WI38 (cell line): Measurements from ENCODE around the gene DAPK1.
A peak's percentile ranks its signal among the peaks of the same experiment; 100 is the strongest.

Experiments
- H3K4me3 ChIP-seq: 2 replicates; pipeline ENCODE4 v1.5.1; 2011; ENCODE audit warnings: low read depth, mild to moderate bottlenecking, control low read depth, low read length
- CTCF ChIP-seq: IDR thresholded peaks from 2 replicates; pipeline ENCODE4 v1.5.1; 2012; ENCODE audit warnings: low read depth, mild to moderate bottlenecking, control low read depth, low read length

Gene DAPK1

DNA sequence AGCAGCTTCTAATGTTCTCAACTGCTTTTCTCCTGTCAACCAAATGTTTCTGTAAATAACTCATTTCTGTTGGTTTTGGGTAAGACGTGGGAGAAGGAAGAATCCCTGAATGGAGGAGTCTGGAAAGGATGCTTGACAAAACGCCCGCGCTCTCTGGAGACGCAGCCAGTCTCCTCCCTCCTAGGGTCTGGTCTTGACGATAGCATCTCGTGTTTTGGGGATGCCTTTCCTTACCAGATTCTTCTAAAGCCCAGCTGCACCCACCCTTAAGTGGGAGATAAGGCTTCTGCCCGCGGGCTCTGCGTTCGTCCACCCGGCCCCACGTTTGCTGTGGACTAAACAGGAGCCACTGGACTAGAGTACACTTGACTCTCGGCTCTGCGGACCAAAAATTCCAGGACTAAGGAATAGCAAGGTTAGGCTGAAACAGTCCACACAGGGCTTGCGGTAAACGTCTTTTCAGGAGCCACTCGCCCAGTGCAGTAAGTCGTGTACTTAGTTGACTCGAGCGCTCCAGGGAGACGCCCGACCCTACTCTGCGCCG is 227.8 kb downstream of the DAPK1 start:
- H3K4me3 ChIP-seq: peak overlapping the region; percentile 75
- TF ChIP-seq CTCF: no peak

DNA sequence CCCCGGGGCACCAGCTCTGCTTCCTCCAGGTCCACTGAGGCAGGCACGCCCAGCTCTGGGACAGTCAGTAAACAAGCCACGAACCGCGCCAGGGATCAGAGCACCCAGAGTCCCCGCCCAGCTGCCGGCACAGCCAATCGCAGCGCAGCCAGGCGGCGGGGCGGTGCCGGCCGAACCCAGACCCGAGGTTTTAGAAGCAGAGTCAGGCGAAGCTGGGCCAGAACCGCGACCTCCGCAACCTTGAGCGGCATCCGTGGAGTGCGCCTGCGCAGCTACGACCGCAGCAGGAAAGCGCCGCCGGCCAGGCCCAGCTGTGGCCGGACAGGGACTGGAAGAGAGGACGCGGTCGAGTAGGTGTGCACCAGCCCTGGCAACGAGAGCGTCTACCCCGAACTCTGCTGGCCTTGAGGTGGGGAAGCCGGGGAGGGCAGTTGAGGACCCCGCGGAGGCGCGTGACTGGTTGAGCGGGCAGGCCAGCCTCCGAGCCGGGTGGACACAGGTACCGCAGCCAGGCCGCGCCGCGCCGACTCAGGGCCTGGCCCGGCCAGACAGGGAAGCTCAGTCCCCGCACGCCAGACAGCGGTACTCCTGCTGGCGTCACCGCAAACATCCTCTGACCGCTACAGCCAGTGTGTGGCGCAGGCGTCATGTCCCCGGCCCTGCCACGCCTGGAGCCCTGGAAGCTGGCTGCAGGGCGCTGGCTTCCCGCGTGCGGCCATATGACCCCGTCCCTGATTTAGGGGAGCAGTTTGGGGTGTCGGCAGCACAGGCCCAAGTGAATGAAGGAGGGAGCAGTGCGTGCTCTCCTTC is 228.4 kb downstream of the DAPK1 start, which contains the start of gene CTSL:
Gene CTSL, plus strand, starts transcription at position 220 of the 810 bp plus-strand sequence. CDS start 1,485 bp downstream, outside the sequence.
- H3K4me3 ChIP-seq: peak within 1 kb of the TSS; percentile 75
- TF ChIP-seq CTCF: 0 out of 2 replicates have a peak, but pooled peaks have one; percentile 3

DNA sequence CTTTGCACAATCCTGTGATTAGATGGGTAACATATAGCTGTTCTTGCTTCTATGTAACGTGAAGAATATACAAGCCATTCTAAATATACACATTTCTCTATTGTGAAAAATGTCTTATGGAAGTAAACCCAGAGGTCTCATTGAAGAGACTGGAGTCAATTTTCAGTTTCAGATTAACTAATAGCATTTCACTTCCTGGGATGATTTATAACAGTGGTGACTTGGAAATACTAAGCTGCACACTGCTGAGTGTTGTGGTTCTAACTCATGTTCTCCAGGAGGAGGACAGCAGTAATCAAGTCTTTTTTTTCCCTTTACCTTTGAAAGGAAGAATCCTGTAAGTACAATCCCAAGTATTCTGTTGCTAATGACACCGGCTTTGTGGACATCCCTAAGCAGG is 231.6 kb downstream of the DAPK1 start:
- no peak overlapping the region for H3K4me3 ChIP-seq
- TF ChIP-seq CTCF: no peak

- TF ChIP-seq CTCF: no peak
- no peak overlapping the region for H3K4me3 ChIP-seq
Observed at GRCh38 chr9:87731321-87731720, 233.7 kb downstream of the DAPK1 start.

DNA sequence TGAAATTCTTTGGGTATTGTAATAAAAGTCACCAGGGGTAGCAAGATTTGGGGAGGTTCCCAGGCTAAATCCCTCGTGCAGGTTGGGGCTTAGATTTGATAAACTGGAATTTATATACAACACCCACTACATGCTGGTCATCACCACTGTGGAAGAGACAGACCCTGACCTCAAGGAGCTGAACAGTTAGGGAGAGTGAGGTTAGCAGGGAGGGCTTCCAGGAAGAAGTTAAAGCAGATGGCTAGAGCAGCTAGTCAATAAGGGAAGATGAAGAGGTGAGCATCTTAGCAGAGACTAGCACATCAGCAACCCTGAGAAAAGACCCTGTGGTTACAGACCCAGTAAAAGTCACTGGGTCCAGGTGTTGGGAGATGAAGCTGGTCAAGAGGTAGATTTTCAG is 234.7 kb downstream of the DAPK1 start:
- TF ChIP-seq CTCF: no peak
- H3K4me3 ChIP-seq: no peak overlapping the region

GRCh38 chr9:87732756-87733155 is 235.1 kb downstream of the DAPK1 start:
- H3K4me3 ChIP-seq: no peak overlapping the region
- TF ChIP-seq CTCF: no peak
